Right renal cortex interstitium (tissue), 3 donors: ENCODE measurements around the gene PRICKLE4. TPM values are rescaled to one million over a fixed set of nuclear protein-coding genes. Genes with fewer than 3 reads are reported as not detected.
"Not testable (repeated sequence)": the region's sequence is repeated elsewhere in the genome, so short reads cannot be mapped to it uniquely, and the experiment has no call there.

Experiments
- DNase-seq, 3 donors: peaks; one replicate each; pipeline ENCODE4 v3.0.0-alpha.2; 2013; ENCODE audit warnings: low read depth in 3 of 3, low spot score in 2 of 3
- polyA plus RNA-seq, 3 donors: library from polyadenylated mRNA; unstranded; fragments of 120-200 nt; gene quantifications; one replicate each; pipeline ENCODE4 v1.2.1, GENCODE V29; 2013; ENCODE audit not compliant: insufficient read length in 3 of 3

PRICKLE4 gene
- polyA plus RNA-seq, 3 donors, result 2.4 to 5.4 (median 4.3) TPM

- no peak for DNase-seq
Observed at GRCh38 chr6:41743406-41744235, 37.0 kb upstream of the PRICKLE4 start.

DNA sequence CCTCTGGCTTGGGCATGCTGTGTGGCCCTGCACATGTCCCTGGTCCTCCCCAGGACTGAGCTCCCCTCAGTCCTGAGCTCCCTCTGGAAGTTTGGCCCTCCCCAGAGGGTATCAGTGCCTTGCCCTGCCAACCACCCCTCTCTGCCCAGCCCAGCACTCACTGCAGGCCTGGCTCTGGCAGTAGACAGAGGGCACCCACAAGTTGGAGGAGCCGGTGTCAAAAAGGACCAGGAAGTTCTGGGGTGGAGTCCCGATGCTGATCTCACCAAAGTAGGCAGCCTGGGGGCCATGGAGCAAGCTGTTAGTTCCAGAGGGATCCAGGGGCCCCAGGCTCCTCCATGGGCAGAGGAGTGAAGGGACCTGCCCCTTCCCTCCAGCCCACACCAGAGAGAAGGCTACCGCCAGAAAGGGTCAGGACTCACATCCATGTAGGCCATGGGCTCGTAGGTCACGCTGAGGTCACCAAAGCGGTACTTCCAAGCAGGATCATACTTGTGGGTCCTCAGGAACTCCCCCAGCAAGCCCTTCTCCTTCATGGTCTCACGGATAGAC, 36.3 kb upstream of the PRICKLE4 start:
- DNase-seq, result no peak

GRCh38 chr6:41746107-41746506, 34.5 kb upstream of the PRICKLE4 start:
- DNase-seq, result no peak

DNA sequence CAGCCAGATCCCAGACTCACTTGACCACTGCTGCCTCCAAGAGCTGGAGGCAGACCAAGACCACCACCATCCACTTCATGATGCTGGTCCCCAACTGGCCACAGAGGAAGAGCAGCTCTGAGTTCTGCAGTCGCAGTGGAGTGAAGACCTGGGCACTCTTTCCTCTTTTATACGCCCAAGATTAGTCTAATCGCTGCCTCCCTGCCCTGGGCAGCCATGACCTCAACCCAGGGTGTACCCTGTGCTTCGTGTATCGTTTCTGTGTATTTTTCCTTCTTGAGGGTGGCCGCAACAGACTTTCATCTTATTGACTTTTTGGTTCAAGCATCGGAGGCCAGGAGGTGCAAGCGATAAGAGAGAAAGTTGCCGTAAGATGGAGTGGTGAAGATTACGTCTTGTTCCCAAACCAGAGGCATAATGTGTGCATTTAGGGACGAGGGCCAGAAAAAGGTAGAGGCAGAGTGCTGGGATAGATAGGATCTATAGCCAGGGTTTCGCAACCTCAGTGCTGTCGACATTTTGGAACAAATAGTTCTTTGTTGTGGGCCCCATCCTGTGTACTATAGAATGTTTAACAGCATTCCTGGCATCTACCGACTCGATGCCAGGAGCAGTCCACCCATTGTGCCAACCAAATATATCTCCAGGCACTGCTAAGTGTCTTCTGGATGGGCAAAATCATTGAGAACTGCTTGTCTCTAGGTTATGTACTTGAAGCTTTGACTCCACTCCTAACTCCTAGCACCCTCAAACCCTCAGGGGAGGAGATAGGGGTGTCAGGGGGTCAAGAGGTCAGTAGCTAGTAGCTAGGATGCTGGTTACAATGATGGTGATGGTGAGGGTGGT, 33.1 kb upstream of the PRICKLE4 start, which contains the start of gene PGC:
Gene PGC (minus strand): TSS at position 142 of the 846 bp plus-strand sequence. CDS start 63 bp downstream, at position 79.
- no peak for DNase-seq

DNA sequence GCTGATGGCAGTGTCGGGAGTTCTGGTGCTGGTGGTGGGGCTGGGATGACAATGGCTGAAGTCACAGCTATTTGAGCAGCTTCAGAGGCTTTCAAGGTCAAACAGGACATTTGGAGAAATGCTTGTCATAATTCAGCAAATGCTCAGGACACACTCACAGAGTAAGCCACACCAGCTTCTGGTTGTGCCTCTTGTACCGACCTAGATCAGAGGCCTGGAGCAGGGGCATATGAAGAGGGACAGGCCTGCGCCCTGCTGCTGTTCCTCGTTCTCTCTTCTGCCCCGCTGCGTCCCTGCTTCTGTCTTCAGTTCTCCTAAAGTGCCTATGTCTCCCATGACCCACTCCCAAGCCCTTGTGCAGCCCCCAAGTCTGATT, 32.5 kb upstream of the PRICKLE4 start:
- DNase-seq, result no peak

- no peak for DNase-seq
Observed at GRCh38 chr6:41748542-41748941, 32.0 kb upstream of the PRICKLE4 start.

DNA sequence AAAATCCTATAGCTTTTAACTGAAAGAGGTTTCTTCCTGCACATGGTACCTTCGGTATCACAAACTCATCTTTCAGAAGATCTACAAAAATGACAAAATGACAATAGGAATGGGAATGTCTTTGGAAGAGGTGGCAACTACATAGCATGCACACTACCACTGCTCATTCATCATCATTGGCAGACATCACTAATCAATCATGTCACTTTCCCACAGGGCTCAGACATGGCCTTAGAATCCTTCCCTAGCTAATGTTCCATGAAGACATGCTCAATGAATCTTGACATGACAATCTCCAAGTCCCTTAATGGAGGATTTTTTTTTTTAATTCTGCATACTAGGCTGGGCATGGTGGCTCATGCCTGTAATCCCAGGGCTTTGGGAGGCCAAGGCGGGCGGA, 30.2 kb upstream of the PRICKLE4 start:
- no peak for DNase-seq

DNA sequence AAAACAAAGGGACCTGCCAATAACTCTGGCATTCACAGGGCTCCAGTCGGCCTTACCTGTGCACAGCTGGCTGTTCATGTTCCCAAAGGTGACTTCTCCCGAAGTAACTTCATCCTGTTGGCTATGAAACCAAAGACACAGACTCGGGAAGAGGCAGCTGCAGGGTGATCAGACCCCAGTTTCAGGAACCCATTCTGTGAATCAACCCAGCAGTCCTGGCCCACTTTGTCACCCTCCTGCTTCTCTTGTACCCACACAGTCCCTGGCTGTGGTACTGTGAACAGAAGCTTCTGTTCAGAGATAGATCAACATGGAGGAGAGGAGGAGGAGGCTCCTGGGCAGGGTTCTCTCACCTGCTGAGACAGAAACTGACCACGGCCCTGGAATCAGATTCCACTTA, 24.7 kb upstream of the PRICKLE4 start:
- DNase-seq, result no peak

DNA sequence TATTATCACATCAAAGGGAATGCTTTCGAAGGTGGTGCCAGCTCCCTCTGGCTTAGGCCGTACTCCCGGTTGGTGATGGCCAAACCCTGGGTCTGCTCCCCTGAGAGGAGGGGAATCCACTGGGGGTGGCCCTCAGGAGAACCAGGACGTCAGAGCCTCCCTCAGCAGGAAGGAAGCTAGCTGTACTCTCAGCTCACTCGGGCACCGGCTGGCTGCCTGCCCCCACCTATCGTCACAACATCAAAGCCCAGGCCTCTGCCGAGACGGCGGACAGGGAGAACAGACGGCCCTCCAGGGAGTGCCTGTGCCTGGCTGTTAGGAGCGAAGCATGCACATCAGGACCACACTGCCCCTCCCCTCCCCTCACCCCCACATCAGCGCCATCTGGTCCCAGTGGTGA, 24.2 kb upstream of the PRICKLE4 start:
- DNase-seq, result no peak

- no peak for DNase-seq
Observed at GRCh38 chr6:41757271-41757670, 23.3 kb upstream of the PRICKLE4 start.

DNA sequence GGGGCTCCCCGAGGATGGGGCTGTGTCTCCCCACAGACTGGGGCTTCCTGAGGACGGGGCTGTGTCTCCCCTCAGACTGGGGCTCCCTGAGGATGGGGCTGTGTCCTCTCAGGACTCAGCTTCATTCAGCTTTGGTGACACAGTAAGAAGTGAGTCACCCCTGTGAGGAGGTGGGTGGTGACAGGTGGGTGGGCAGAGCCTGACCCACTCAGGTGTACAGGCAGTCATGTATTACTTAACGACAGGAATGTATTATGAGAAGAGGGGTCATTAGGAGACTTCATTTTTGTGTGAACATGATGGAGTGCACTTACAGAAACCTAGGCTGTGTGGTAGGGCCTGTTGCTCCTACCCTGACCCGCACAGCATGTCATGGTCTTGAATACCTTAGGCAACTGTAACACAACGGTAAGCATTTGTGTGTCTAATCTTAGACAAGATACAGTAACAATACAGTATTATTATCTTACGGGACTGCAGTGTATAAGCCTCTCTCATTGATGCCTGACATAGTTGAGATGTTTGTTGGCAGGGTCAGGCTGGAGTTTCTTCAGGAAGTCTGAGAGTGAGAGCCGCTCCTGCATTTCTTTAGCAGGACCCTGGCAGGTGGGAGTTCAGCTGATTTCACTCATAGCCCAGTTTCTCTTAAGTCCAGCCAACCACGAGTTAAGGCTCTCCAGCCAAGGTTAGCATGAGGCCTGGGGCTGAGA, 22.5 kb upstream of the PRICKLE4 start:
- no peak for DNase-seq

GRCh38 chr6:41758641-41759035, 21.9 kb upstream of the PRICKLE4 start:
- no peak for DNase-seq

GRCh38 chr6:41759106-41759904, 21.3 kb upstream of the PRICKLE4 start:
- no peak for DNase-seq

DNA sequence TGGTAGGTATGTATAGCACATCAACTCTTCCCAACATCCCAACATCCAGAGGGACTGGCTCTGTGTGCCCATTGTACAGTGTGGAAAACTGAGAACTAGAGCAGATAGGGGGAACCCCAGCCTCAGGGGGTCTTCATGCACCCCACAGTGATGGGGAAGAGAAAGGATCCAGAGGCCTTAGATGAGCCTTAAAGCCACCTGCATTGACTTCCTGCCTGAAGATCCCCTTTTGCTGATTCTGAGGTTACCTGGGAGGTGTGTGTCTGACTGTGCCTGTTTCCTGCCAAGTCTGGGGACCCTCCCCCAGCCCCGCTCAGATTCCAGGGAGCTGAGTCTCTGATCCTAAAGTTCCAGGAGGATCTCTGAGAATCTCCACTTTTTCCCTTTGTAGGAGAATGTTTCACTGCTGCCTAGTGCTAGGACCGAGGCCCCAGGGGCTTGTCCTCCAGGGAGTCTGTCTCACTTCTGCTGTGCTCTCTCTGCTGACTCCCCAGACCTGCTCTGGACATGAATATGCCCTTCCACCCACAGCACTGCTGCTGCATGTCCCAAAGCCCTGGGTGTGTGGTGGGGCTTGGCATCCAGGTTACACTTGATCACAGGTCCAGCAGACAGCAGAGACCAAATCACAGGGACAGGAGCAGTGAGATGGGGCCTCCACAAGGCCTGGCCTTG, 20.5 kb upstream of the PRICKLE4 start:
- no peak for DNase-seq

DNA sequence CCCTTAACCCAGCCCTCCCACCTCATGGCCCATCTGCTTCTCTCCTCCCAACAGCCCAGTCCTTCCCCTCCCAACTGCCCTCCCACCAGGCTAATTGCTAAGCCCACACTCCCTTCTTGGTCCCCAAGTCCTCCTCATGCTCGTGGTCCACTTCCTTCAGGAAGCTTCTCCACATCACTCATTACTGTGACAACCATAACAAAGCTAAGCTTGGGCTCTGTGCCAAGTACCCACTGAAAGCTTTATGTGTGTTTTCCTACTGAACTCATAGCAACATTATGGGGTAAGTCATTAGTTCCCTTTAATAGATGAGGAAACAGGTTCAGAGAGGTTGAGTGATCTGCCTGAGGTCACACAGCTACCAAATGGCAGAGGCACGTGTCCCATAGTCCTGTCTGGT, 17.1 kb upstream of the PRICKLE4 start:
- DNase-seq, result no peak

GRCh38 chr6:41766043-41766664, 14.4 kb upstream of the PRICKLE4 start:
- DNase-seq, result not testable (repeated sequence)

DNA sequence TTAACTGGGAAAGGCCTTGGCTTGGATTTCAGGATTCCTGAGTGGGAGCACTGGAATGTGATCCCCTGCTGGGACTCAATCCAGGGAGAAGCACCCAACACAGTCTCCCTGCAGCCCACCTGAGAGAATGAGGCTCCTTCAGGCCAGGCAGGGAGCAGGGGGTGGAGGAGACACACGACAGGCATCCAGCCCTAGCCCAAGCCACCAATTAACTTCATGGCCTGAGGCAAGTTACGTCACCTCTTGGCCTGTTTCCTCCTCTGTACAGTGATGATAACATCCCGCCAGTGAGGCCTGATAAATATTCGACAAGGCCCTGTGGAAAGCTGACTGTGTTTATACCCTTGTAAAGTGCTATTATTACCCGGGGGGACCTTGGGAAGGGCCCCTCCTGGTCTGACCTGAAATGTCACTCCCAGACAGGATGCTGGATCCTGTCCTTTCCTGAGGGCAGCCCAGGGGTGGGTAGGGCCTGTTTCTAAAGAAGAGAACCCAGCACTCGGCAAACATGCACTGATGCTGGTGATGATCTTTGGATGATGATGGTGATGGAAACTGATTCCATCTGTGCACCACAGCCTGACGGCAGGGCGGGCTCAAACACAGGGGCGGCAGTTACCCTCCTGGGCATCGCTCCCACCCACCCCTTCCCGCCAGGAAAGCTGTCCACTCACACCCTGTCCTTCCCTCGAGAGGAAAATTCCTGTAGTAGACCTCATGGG, 13.3 kb upstream of the PRICKLE4 start:
- no peak for DNase-seq

GRCh38 chr6:41768545-41769308, 11.9 kb upstream of the PRICKLE4 start:
- DNase-seq, result no peak
